ENCODE data around the gene SLC46A1. TPM values are rescaled to one million over a fixed set of nuclear protein-coding genes. Genes with fewer than 3 reads are reported as not detected.

The SLC46A1 gene
- total RNA-seq (2013) = 5.4 TPM
- polyA plus RNA-seq (1 to 10 TPM; 1.5 to 6.3 (median 1.7) TPM), polyA minus RNA-seq (3.7 and 4.7 TPM in 2 replicates), total RNA-seq (0.29 to 7.2 (median 5.7) reads per million in 11 experiments)

DNA sequence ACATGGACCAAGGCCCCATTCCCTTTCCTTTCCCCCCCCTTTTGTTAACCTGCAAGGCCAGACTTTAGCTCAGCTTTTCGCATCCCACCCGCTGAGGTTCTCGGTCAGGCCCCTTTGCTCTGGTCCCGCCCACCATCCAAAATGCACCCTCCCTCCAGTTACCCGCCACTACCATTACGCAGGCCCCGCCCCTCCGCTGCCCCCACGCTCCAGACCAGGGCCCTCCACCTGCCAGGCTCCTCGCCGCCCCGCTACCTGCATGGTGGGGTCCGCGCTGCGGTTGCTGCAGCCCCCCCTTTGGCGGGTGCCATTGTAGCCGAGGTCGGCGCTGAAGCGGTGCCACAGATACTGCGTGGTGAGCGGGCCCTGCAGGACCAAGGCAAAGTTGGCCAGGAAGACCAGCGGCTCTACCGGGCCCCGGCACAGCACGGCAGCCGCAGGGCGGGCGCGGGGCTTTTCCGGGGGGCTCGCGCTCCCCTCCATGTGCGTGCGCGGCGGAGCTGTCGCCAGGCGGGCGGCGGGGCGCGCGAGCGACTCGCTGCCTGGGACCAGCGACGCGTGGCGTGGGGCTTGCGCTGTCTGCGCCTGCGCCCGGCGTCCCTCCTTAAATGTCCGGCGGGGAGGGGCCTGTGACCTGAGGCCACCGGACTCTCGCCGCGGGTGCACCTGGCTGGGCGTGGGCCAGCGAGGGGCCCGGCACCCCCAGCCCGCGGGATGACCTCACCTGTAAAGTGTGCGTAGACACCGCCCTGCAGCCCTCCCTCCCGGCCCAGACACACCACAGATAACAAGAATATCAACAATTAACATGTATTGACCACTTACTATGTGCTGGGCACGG is at the start of gene SLC46A1:
TSS of gene SLC46A1 (minus strand) at position 581 of the 841 bp plus-strand sequence. CDS start at position 483, 98 bp downstream.
- under 1% methylated on average over 67 of the region's 70 CpGs for WGBS (ENCODE audit: insufficient coverage)
- H4K20me1 ChIP-seq (ENCODE audit: insufficient read depth, low read length) = no peaks in the 10 kb centered on the region
- H3K36me3 ChIP-seq (replicated peaks in 1 of 2; ENCODE audit: control insufficient read depth in 1 of 2, insufficient read depth in 2 of 2, low read length in 2 of 2) = no peaks in the 10 kb centered on the region
- peak in 2 of 3 donors; percentile 5 to 27 for DNase-seq
- Mint-ChIP-seq H3K27ac (peak within 1 kb of the TSS in 2 of 7 donors; percentile 7 to 52), H3K36me3 (peaks cover 6 to 11% of the 10 kb centered on the region in 2 donors), H3K9me3 (no peaks in the 10 kb centered on the region), H3K27me3 (ENCODE audit: low read depth in 3 of 3) (peaks cover 0 to 6% (median 2%) of the 10 kb centered on the region in 3 donors), H3K4me1 (peaks cover 42% of the 10 kb centered on the region), H3K4me3 (peak within 1 kb of the TSS; percentile 81 to 88)
- H3K9ac ChIP-seq (ENCODE audit: insufficient read depth, low read length, poor library complexity, severe bottlenecking) = peak within 1 kb of the TSS; percentile 68
- no peaks in the 10 kb centered on the region for H3K27me3 ChIP-seq (ENCODE audit: control insufficient read depth in 2 of 2, insufficient read depth in 2 of 2, low read length in 2 of 2)
- peak within 1 kb of the TSS; percentile 45 to 87 (median 78) for H3K4me3 ChIP-seq (replicated peaks in 1 of 3; ENCODE audit: low read depth in 2 of 3, low read length in 3 of 3)
- peak within 1 kb of the TSS; percentile 98 for H2AFZ ChIP-seq (ENCODE audit: insufficient read depth, low read depth, low read length, poor library complexity, severe bottlenecking)
- TF ChIP-seq, protein P1, sequence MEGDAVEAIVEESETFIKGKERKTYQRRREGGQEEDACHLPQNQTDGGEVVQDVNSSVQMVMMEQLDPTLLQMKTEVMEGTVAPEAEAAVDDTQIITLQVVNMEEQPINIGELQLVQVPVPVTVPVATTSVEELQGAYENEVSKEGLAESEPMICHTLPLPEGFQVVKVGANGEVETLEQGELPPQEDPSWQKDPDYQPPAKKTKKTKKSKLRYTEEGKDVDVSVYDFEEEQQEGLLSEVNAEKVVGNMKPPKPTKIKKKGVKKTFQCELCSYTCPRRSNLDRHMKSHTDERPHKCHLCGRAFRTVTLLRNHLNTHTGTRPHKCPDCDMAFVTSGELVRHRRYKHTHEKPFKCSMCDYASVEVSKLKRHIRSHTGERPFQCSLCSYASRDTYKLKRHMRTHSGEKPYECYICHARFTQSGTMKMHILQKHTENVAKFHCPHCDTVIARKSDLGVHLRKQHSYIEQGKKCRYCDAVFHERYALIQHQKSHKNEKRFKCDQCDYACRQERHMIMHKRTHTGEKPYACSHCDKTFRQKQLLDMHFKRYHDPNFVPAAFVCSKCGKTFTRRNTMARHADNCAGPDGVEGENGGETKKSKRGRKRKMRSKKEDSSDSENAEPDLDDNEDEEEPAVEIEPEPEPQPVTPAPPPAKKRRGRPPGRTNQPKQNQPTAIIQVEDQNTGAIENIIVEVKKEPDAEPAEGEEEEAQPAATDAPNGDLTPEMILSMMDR (IDR thresholded peaks at IDR 0.05) = no peak
- peaks cover 35 to 49% of the 10 kb centered on the region in 2 donors for H3K4me1 ChIP-seq (ENCODE audit: control insufficient read depth in 1 of 2, insufficient read depth in 2 of 2, low read length in 2 of 2)
- peak within 1 kb of the TSS; percentile 96 for H3K4me2 ChIP-seq (replicated peaks; ENCODE audit: extremely low read depth, low read length, poor library complexity, severe bottlenecking)
- no peak within 1 kb of the TSS for H3K27ac ChIP-seq (ENCODE audit: low read depth in 1 of 2, low read length in 2 of 2)
- intact Hi-C loops (cut with micrococcal nuclease) = no loop called here
- no peaks in the 10 kb centered on the region for H3K79me2 ChIP-seq (ENCODE audit: insufficient read depth, low read length)
- no peaks in the 10 kb centered on the region for H3K9me3 ChIP-seq (replicated peaks in 1 of 2; ENCODE audit: control insufficient read depth in 1 of 2, insufficient read depth in 1 of 2, low read length in 2 of 2)

DNA sequence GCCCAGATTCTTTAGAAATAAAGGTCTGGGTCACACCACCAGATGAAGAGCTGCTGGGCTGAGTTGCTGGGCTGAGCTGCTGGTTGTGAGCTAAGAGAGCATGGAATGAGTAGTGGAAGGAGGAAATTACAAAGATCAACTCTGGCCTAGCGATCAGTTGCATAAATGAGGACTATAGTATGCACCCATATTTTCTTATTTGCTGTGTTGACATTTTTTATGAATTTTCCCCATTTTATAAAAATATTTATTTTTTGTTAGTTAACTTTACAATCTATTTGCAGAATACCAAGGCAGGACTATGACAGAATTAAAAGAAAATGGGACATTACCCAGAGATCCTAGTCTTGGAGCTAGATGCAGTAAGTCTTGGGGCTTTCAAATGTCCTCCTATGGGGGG is 43.8 kb upstream of the SLC46A1 start:
- DNase-seq = no peak
- H3K27me3 ChIP-seq (ENCODE audit: control insufficient read depth in 2 of 2, insufficient read depth in 2 of 2, low read length in 2 of 2) = no peaks in the 10 kb centered on the region
- intact Hi-C loops (cut with micrococcal nuclease) = no loop called here
- peaks cover 0 to 5% of the 10 kb centered on the region in 2 donors for H3K4me1 ChIP-seq (ENCODE audit: control insufficient read depth in 1 of 2, insufficient read depth in 2 of 2, low read length in 2 of 2)
- H3K27ac ChIP-seq (ENCODE audit: low read depth in 1 of 2, low read length in 2 of 2) = no peak overlapping the region
- no CpG with 5 or more reads among the region's 1 CpG for WGBS (ENCODE audit: insufficient coverage)
- peaks cover 0 to 3% (median 0%) of the 10 kb centered on the region in 7 donors for H3K9me3 Mint-ChIP-seq
- no peak overlapping the region for H3K4me3 ChIP-seq (replicated peaks in 1 of 3; ENCODE audit: low read depth in 2 of 3, low read length in 3 of 3)
- peaks cover 25% of the 10 kb centered on the region for H3K4me1 Mint-ChIP-seq
- no peaks in the 10 kb centered on the region for H4K20me1 ChIP-seq (ENCODE audit: insufficient read depth, low read length)
- no peaks in the 10 kb centered on the region for H3K36me3 Mint-ChIP-seq
- no peak overlapping the region for H3K9ac ChIP-seq (ENCODE audit: insufficient read depth, low read length, poor library complexity, severe bottlenecking)
- no peak overlapping the region for H2AFZ ChIP-seq (ENCODE audit: insufficient read depth, low read depth, low read length, poor library complexity, severe bottlenecking)
- H3K9me3 ChIP-seq (replicated peaks in 1 of 2; ENCODE audit: control insufficient read depth in 1 of 2, insufficient read depth in 1 of 2, low read length in 2 of 2) = no peaks in the 10 kb centered on the region
- no peaks in the 10 kb centered on the region for H3K36me3 ChIP-seq (replicated peaks in 1 of 2; ENCODE audit: control insufficient read depth in 1 of 2, insufficient read depth in 2 of 2, low read length in 2 of 2)
- H3K27ac Mint-ChIP-seq = no peak overlapping the region
- no peaks in the 10 kb centered on the region for H3K27me3 Mint-ChIP-seq (ENCODE audit: low read depth in 3 of 3)
- H3K4me2 ChIP-seq (replicated peaks; ENCODE audit: extremely low read depth, low read length, poor library complexity, severe bottlenecking) = no peak overlapping the region
- H3K79me2 ChIP-seq (ENCODE audit: insufficient read depth, low read length) = no peaks in the 10 kb centered on the region
- TF ChIP-seq, protein P1 (IDR thresholded peaks at IDR 0.05) = no peak
- H3K4me3 Mint-ChIP-seq = no peak overlapping the region

All from CD14-positive monocyte (primary cell).